Dermis microvascular lymphatic vessel endothelial cell (primary cell): ENCODE data around the gene KIAA0930. TPM values are rescaled to one million over a fixed set of nuclear protein-coding genes. Genes with fewer than 3 reads are reported as not detected.

Source experiments
- DNase-seq, 2 donors: peaks; one replicate each; pipeline versions ENCODE4 v3.0.0 to v3.0.0-alpha.2; 2010; ENCODE audit warnings: low read depth in 2 of 2
- total RNA-seq: library from RNA; depleted of rRNA; stranded (reverse); fragments of >200 nt; gene quantifications from 2 replicates; pipeline ENCODE4 v1.2.1, GENCODE V29; 2014

KIAA0930 gene
- total RNA-seq, 1 donor from 2014 or later = 39.3 TPM

DNA sequence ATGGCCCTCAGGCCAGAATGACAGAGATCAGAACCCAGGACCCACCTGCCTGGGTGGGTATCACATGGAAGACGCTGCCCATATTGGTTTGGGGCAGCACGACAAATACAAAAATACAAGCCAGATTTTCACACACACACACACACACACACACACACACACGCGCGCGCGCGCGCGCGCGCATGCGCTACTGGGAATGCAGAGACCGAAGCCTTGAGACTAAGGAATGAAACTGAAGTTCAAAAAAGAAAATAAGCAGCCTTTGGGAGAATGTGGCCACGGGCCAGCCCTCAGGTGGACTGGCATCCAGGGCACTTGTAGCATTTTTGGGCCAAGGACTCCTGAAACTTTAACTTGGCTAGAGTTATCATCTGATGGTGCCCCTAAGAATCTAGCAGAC is 98.3 kb downstream of the KIAA0930 start:
- DNase-seq = no peak

Other genes with a start within 250 kb of the KIAA0930 start
- gene PHF21B, start 230.9 kb downstream of the KIAA0930 start, total RNA-seq = 0.13 TPM in 1 of 2 replicates, not detected in the other
- gene NUP50, start 77.0 kb downstream of the KIAA0930 start, total RNA-seq = 45.6 and 49.2 TPM in 2 replicates
- gene UPK3A, start 44.1 kb upstream of the KIAA0930 start, total RNA-seq = not detected in 2 replicates
- gene FAM118A, start 69.0 kb upstream of the KIAA0930 start, total RNA-seq = 9.0 and 25.2 TPM in 2 replicates
- under 0.01 TPM in 2 replicates for gene SMC1B, start 172.7 kb upstream of the KIAA0930 start, total RNA-seq
- gene RIBC2, start 172.8 kb upstream of the KIAA0930 start, total RNA-seq = 0.25 and 0.39 TPM in 2 replicates